Neural cell (in vitro differentiated cells): Measurements from ENCODE around the gene RBM39.

Experiments used
- CTCF ChIP-seq: fragments of 450-650 bp; IDR thresholded peaks from 2 replicates; pipeline ENCODE4 v1.5.1; 2014; ENCODE audit warnings: antibody characterized with exemption, mild to moderate bottlenecking, moderate library complexity; ENCODE audit not compliant: poor library complexity, severe bottlenecking
- EP300 ChIP-seq: fragments of 450-650 bp; conservative IDR thresholded peaks from 2 replicates; pipeline ENCODE4 v1.6.1; 2014; ENCODE audit warnings: antibody characterized with exemption, mild to moderate bottlenecking, moderate library complexity; ENCODE audit not compliant: poor library complexity, severe bottlenecking
- EZH2 ChIP-seq: fragments of 200-600, 300-800 bp; shearing (Covaris generic), sonication (generic); IDR thresholded peaks from 2 replicates; pipeline ENCODE4 v1.6.1; 2014; ENCODE audit warnings: antibody characterized with exemption, low read length, borderline replicate concordance, mild to moderate bottlenecking; ENCODE audit not compliant: insufficient read depth, poor library complexity, severe bottlenecking
- MXI1 ChIP-seq: fragments of 450-650 bp; conservative IDR thresholded peaks from 2 replicates; pipeline ENCODE4 v1.6.1; 2014; ENCODE audit warnings: antibody characterized with exemption, mild to moderate bottlenecking; ENCODE audit not compliant: poor library complexity, severe bottlenecking

GRCh38 chr20:35731862-35732643 lies 10.0 kb downstream of the RBM39 start:
- TF ChIP-seq CTCF (no peak), MXI1 (no peak), EZH2 (no peak), EP300 (no peak)
